OCI-LY3 (cell line): Measurements from ENCODE around the gene CHL1.

Source experiments
- CTCF ChIP-seq: fragments of 200-600, 300-600 bp; sonication (generic); IDR thresholded peaks from 2 replicates; pipeline ENCODE4 v1.5.1; 2014; ENCODE audit warnings: antibody characterized with exemption, low read length, low read depth
- EZH2phosphoT487 ChIP-seq: fragments of 200-600 bp; shearing (Covaris generic); IDR thresholded peaks from 2 replicates; pipeline ENCODE4 v1.6.1; 2018; ENCODE audit warnings: antibody characterized with exemption, mixed run types, low read depth

GRCh38 chr3:362681-363338 lies 166.2 kb downstream of the CHL1 start:
- no peak for TF ChIP-seq CTCF
- TF ChIP-seq EZH2phosphoT487: no peak
